ENCODE data around the gene TNFAIP8L1. TPM values are rescaled to one million over a fixed set of nuclear protein-coding genes. Genes with fewer than 3 reads are reported as not detected.

The TNFAIP8L1 gene
- total and polyA plus RNA-seq, 2 of the 8 experiments (the other 6 are each of a cell fraction or from before 2014, with no cell fraction given) = 3.2 to 6.1 TPM

- TF ChIP-seq, protein P1, sequence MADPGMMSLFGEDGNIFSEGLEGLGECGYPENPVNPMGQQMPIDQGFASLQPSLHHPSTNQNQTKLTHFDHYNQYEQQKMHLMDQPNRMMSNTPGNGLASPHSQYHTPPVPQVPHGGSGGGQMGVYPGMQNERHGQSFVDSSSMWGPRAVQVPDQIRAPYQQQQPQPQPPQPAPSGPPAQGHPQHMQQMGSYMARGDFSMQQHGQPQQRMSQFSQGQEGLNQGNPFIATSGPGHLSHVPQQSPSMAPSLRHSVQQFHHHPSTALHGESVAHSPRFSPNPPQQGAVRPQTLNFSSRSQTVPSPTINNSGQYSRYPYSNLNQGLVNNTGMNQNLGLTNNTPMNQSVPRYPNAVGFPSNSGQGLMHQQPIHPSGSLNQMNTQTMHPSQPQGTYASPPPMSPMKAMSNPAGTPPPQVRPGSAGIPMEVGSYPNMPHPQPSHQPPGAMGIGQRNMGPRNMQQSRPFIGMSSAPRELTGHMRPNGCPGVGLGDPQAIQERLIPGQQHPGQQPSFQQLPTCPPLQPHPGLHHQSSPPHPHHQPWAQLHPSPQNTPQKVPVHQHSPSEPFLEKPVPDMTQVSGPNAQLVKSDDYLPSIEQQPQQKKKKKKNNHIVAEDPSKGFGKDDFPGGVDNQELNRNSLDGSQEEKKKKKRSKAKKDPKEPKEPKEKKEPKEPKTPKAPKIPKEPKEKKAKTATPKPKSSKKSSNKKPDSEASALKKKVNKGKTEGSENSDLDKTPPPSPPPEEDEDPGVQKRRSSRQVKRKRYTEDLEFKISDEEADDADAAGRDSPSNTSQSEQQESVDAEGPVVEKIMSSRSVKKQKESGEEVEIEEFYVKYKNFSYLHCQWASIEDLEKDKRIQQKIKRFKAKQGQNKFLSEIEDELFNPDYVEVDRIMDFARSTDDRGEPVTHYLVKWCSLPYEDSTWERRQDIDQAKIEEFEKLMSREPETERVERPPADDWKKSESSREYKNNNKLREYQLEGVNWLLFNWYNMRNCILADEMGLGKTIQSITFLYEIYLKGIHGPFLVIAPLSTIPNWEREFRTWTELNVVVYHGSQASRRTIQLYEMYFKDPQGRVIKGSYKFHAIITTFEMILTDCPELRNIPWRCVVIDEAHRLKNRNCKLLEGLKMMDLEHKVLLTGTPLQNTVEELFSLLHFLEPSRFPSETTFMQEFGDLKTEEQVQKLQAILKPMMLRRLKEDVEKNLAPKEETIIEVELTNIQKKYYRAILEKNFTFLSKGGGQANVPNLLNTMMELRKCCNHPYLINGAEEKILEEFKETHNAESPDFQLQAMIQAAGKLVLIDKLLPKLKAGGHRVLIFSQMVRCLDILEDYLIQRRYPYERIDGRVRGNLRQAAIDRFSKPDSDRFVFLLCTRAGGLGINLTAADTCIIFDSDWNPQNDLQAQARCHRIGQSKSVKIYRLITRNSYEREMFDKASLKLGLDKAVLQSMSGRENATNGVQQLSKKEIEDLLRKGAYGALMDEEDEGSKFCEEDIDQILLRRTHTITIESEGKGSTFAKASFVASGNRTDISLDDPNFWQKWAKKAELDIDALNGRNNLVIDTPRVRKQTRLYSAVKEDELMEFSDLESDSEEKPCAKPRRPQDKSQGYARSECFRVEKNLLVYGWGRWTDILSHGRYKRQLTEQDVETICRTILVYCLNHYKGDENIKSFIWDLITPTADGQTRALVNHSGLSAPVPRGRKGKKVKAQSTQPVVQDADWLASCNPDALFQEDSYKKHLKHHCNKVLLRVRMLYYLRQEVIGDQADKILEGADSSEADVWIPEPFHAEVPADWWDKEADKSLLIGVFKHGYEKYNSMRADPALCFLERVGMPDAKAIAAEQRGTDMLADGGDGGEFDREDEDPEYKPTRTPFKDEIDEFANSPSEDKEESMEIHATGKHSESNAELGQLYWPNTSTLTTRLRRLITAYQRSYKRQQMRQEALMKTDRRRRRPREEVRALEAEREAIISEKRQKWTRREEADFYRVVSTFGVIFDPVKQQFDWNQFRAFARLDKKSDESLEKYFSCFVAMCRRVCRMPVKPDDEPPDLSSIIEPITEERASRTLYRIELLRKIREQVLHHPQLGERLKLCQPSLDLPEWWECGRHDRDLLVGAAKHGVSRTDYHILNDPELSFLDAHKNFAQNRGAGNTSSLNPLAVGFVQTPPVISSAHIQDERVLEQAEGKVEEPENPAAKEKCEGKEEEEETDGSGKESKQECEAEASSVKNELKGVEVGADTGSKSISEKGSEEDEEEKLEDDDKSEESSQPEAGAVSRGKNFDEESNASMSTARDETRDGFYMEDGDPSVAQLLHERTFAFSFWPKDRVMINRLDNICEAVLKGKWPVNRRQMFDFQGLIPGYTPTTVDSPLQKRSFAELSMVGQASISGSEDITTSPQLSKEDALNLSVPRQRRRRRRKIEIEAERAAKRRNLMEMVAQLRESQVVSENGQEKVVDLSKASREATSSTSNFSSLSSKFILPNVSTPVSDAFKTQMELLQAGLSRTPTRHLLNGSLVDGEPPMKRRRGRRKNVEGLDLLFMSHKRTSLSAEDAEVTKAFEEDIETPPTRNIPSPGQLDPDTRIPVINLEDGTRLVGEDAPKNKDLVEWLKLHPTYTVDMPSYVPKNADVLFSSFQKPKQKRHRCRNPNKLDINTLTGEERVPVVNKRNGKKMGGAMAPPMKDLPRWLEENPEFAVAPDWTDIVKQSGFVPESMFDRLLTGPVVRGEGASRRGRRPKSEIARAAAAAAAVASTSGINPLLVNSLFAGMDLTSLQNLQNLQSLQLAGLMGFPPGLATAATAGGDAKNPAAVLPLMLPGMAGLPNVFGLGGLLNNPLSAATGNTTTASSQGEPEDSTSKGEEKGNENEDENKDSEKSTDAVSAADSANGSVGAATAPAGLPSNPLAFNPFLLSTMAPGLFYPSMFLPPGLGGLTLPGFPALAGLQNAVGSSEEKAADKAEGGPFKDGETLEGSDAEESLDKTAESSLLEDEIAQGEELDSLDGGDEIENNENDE (IDR thresholded peaks at IDR 0.05; ENCODE audit: insufficient replicate concordance, low read length) = no peak
- TF ChIP-seq JUN (IDR thresholded peaks at IDR 0.05; ENCODE audit: low read depth, low read length) = no peak
- no peak for TF ChIP-seq KDM1A (IDR thresholded peaks at IDR 0.05; ENCODE audit: borderline replicate concordance, low read length)
- no peak for TF ChIP-seq RBBP5 (IDR thresholded peaks at IDR 0.05; ENCODE audit: borderline replicate concordance, low read depth, low read length)
- TF ChIP-seq RAD21 (IDR thresholded peaks at IDR 0.05 in 1 of 2, conservative IDR thresholded peaks at IDR 0.05 in 1 of 2; ENCODE audit: low read depth in 2 of 2, low read length in 2 of 2) = no peak
- no peak for TF ChIP-seq CBX5 (IDR thresholded peaks at IDR 0.05; ENCODE audit: low read depth, low read length)
- TF ChIP-seq SUZ12 (IDR thresholded peaks at IDR 0.05; ENCODE audit: low read length) = no peak
- no peak for TF ChIP-seq CTBP2 (IDR thresholded peaks at IDR 0.05; ENCODE audit: borderline replicate concordance, insufficient read depth, insufficient read length, low read length)
- TF ChIP-seq SAP30 (IDR thresholded peaks at IDR 0.05; ENCODE audit: insufficient read depth, insufficient replicate concordance, low read length) = no peak
- no peak for TF ChIP-seq JUND (IDR thresholded peaks at IDR 0.05; ENCODE audit: low read length)
- no peak for TF ChIP-seq TAF7 (optimal IDR thresholded peaks at IDR 0.05; ENCODE audit: borderline replicate concordance, low read depth, low read length)
These were observed 18.6 kb upstream of the TNFAIP8L1 start (continued) for GRCh38 chr19:4620675-4621074.
